ENCODE data around the gene CFAP92. TPM values are rescaled to one million over a fixed set of nuclear protein-coding genes. Genes with fewer than 3 reads are reported as not detected.

Gene CFAP92
- 0.63 TPM for total RNA-seq

GRCh38 chr3:128993461-128994172, at the start of gene CFAP92:
Gene CFAP92, minus strand, starts transcription at chr3:128994076. Its CDS starts 772 bp downstream, at chr3:128993304.
- peaks cover 2% of the 10 kb centered on the region for H3K27me3 ChIP-seq (ENCODE audit: insufficient read depth, low read length)
- H3K4me3 ChIP-seq (ENCODE audit: low read length) = peak within 1 kb of the TSS; percentile 31

GRCh38 chr3:129040579-129041300, 46.9 kb upstream of the CFAP92 start:
- Histone ChIP-seq H3K4me3 (ENCODE audit: low read length) (no peak overlapping the region), H3K4me1 (ENCODE audit: insufficient read depth, low read length) (peaks cover 9% of the 10 kb centered on the region), H3K27me3 (ENCODE audit: insufficient read depth, low read length) (peaks cover 6% of the 10 kb centered on the region), H3K9me3 (ENCODE audit: low read depth, low read length) (no peaks in the 10 kb centered on the region)

More at GRCh38 chr3:128993461-128994172, at the start of gene CFAP92:
- peaks cover 22% of the 10 kb centered on the region for H3K4me1 ChIP-seq (ENCODE audit: insufficient read depth, low read length)
- H3K9me3 ChIP-seq (ENCODE audit: low read depth, low read length) = no peaks in the 10 kb centered on the region

GRCh38 chr3:129040039-129040336, 46.1 kb upstream of the CFAP92 start:
- Histone ChIP-seq H3K27me3 (ENCODE audit: insufficient read depth, low read length) (peaks cover 3% of the 10 kb centered on the region), H3K4me3 (ENCODE audit: low read length) (no peak overlapping the region), H3K9me3 (ENCODE audit: low read depth, low read length) (no peaks in the 10 kb centered on the region), H3K4me1 (ENCODE audit: insufficient read depth, low read length) (peaks cover 3% of the 10 kb centered on the region)

- Histone ChIP-seq H3K27me3 (ENCODE audit: insufficient read depth, low read length) (peaks cover under 1% of the 10 kb centered on the region), H3K4me3 (ENCODE audit: low read length) (no peak overlapping the region), H3K4me1 (ENCODE audit: insufficient read depth, low read length) (peaks cover 3% of the 10 kb centered on the region), H3K9me3 (ENCODE audit: low read depth, low read length) (no peaks in the 10 kb centered on the region)
These were observed 45.6 kb upstream of the CFAP92 start for GRCh38 chr3:129039271-129040038.

GRCh38 chr3:129038121-129038855, 44.4 kb upstream of the CFAP92 start:
- Histone ChIP-seq H3K4me3 (ENCODE audit: low read length) (no peak overlapping the region), H3K27me3 (ENCODE audit: insufficient read depth, low read length) (no peaks in the 10 kb centered on the region), H3K4me1 (ENCODE audit: insufficient read depth, low read length) (peaks cover 3% of the 10 kb centered on the region), H3K9me3 (ENCODE audit: low read depth, low read length) (no peaks in the 10 kb centered on the region)

- H3K9me3 ChIP-seq (ENCODE audit: low read depth, low read length) = no peaks in the 10 kb centered on the region
- H3K4me1 ChIP-seq (ENCODE audit: insufficient read depth, low read length) = peaks cover 3% of the 10 kb centered on the region
- H3K4me3 ChIP-seq (ENCODE audit: low read length) = no peak overlapping the region
- no peaks in the 10 kb centered on the region for H3K27me3 ChIP-seq (ENCODE audit: insufficient read depth, low read length)
These were observed 43.2 kb upstream of the CFAP92 start for GRCh38 chr3:129037093-129037419.

- Histone ChIP-seq H3K4me1 (ENCODE audit: insufficient read depth, low read length) (peaks cover 3% of the 10 kb centered on the region), H3K9me3 (ENCODE audit: low read depth, low read length) (no peaks in the 10 kb centered on the region), H3K4me3 (ENCODE audit: low read length) (no peak overlapping the region), H3K27me3 (ENCODE audit: insufficient read depth, low read length) (no peaks in the 10 kb centered on the region)
These were observed 42.6 kb upstream of the CFAP92 start for GRCh38 chr3:129036222-129037092.

GRCh38 chr3:129035360-129036221, 41.7 kb upstream of the CFAP92 start:
- Histone ChIP-seq H3K4me1 (ENCODE audit: insufficient read depth, low read length) (peaks cover 3% of the 10 kb centered on the region), H3K4me3 (ENCODE audit: low read length) (no peak overlapping the region), H3K27me3 (ENCODE audit: insufficient read depth, low read length) (no peaks in the 10 kb centered on the region), H3K9me3 (ENCODE audit: low read depth, low read length) (no peaks in the 10 kb centered on the region)

- Histone ChIP-seq H3K27me3 (ENCODE audit: insufficient read depth, low read length) (no peaks in the 10 kb centered on the region), H3K9me3 (ENCODE audit: low read depth, low read length) (no peaks in the 10 kb centered on the region), H3K4me1 (ENCODE audit: insufficient read depth, low read length) (peaks cover 3% of the 10 kb centered on the region), H3K4me3 (ENCODE audit: low read length) (no peak overlapping the region)
These were observed 40.8 kb upstream of the CFAP92 start for GRCh38 chr3:129034642-129035041.

GRCh38 chr3:129033633-129034321, 39.9 kb upstream of the CFAP92 start:
- no peaks in the 10 kb centered on the region for H3K9me3 ChIP-seq (ENCODE audit: low read depth, low read length)
- H3K4me3 ChIP-seq (ENCODE audit: low read length) = no peak overlapping the region
- H3K27me3 ChIP-seq (ENCODE audit: insufficient read depth, low read length) = no peaks in the 10 kb centered on the region
- H3K4me1 ChIP-seq (ENCODE audit: insufficient read depth, low read length) = peaks cover 3% of the 10 kb centered on the region

- Histone ChIP-seq H3K9me3 (ENCODE audit: low read depth, low read length) (no peaks in the 10 kb centered on the region), H3K4me3 (ENCODE audit: low read length) (no peak overlapping the region), H3K4me1 (ENCODE audit: insufficient read depth, low read length) (peaks cover 3% of the 10 kb centered on the region), H3K27me3 (ENCODE audit: insufficient read depth, low read length) (no peaks in the 10 kb centered on the region)
These were observed 39.3 kb upstream of the CFAP92 start for GRCh38 chr3:129033151-129033550.

GRCh38 chr3:129032716-129033115, 38.8 kb upstream of the CFAP92 start:
- no peaks in the 10 kb centered on the region for H3K27me3 ChIP-seq (ENCODE audit: insufficient read depth, low read length)
- H3K4me3 ChIP-seq (ENCODE audit: low read length) = no peak overlapping the region
- H3K4me1 ChIP-seq (ENCODE audit: insufficient read depth, low read length) = peaks cover 3% of the 10 kb centered on the region
- no peaks in the 10 kb centered on the region for H3K9me3 ChIP-seq (ENCODE audit: low read depth, low read length)

Measured in mononuclear cell (primary cell).